ENCODE measurements around the gene ZRANB1. TPM values are rescaled to one million over a fixed set of nuclear protein-coding genes. Genes with fewer than 3 reads are reported as not detected.
"Not testable (repeated sequence)": the region's sequence is repeated elsewhere in the genome, so short reads cannot be mapped to it uniquely, and the experiment has no call there.

Gene ZRANB1
- total RNA-seq, 1 donor from 2014 or later = 24.5 TPM

DNA sequence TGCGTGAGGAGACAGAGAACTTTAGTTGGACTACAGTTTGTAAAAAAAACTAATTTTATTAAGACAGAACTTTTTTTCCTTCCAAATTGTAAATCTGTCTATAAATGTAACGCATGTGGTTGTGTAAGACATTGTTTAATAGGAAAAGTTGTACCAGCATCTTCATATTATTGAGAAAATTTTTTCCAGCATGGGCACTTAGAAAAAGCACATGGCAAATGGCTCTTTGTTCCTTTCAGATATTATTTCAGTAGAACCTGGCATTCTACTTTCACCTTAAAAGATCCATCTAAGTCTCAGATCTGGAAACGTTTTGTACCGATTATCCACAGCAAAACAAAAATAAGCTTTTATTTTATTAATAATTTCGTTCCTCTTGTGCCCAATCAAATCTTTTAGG is 43.2 kb downstream of the ZRANB1 start:
- TF ChIP-seq, protein P1, sequence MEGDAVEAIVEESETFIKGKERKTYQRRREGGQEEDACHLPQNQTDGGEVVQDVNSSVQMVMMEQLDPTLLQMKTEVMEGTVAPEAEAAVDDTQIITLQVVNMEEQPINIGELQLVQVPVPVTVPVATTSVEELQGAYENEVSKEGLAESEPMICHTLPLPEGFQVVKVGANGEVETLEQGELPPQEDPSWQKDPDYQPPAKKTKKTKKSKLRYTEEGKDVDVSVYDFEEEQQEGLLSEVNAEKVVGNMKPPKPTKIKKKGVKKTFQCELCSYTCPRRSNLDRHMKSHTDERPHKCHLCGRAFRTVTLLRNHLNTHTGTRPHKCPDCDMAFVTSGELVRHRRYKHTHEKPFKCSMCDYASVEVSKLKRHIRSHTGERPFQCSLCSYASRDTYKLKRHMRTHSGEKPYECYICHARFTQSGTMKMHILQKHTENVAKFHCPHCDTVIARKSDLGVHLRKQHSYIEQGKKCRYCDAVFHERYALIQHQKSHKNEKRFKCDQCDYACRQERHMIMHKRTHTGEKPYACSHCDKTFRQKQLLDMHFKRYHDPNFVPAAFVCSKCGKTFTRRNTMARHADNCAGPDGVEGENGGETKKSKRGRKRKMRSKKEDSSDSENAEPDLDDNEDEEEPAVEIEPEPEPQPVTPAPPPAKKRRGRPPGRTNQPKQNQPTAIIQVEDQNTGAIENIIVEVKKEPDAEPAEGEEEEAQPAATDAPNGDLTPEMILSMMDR (conservative IDR thresholded peaks at IDR 0.05) = no peak
- H3K36me3 Mint-ChIP-seq = peaks cover 43% of the 10 kb centered on the region
- H3K27ac Mint-ChIP-seq = no peak overlapping the region
- no peak overlapping the region for H3K4me3 Mint-ChIP-seq
- peaks cover 10% of the 10 kb centered on the region for H3K4me1 Mint-ChIP-seq (ENCODE audit: unreplicated experiment)
- no peaks in the 10 kb centered on the region for H3K9me3 Mint-ChIP-seq
- no peaks in the 10 kb centered on the region for H3K27me3 Mint-ChIP-seq
- DNase-seq (ENCODE audit: extremely low spot score, unreplicated experiment) = no peak

DNA sequence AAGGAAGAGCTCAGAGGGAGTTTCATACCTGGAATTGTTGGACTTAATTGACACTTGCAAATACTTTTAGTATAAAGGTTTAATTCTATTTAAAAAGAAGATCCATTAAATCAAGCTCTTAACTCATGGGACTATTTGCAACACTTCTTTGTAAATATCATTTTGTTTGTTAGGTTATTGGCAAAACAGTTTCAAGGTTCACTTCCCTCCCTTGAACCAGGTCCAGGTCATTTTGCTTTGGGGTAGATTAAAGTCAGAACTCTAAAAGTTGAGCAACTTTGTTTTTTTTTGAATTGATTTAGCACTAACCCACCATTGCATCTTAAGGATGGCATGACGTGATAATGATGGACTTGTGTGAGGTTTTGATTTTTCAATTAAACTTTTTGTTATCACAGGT is 45.9 kb downstream of the ZRANB1 start:
- TF ChIP-seq, protein P1 (conservative IDR thresholded peaks at IDR 0.05) = no peak
- Mint-ChIP-seq H3K4me3 (no peak overlapping the region), H3K27me3 (no peaks in the 10 kb centered on the region), H3K4me1 (ENCODE audit: unreplicated experiment) (peaks cover 10% of the 10 kb centered on the region), H3K36me3 (peaks cover 50% of the 10 kb centered on the region), H3K9me3 (no peaks in the 10 kb centered on the region), H3K27ac (no peak overlapping the region)
- no peak for DNase-seq (ENCODE audit: extremely low spot score, unreplicated experiment)

DNA sequence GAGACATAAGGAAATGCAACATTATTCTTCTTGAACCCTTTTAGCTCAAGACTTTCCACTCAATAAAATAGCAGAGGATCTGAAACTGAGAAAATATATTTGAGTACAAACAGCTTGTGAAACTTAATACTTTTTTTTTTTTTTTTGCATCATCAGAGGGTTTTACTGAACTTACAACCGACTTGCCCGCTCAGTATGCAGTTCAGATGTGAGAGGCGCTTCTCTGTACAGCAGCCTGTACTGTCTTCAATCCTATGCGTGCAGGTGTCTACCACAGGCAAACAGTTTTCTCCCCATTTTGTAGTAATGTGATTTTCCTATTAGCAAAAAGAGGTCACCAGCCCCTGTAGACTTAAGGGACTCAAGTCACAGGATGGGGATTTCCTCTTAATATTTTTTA is 46.8 kb downstream of the ZRANB1 start:
- H3K36me3 Mint-ChIP-seq = peaks cover 48% of the 10 kb centered on the region
- H3K4me3 Mint-ChIP-seq = not testable (repeated sequence)

DNA sequence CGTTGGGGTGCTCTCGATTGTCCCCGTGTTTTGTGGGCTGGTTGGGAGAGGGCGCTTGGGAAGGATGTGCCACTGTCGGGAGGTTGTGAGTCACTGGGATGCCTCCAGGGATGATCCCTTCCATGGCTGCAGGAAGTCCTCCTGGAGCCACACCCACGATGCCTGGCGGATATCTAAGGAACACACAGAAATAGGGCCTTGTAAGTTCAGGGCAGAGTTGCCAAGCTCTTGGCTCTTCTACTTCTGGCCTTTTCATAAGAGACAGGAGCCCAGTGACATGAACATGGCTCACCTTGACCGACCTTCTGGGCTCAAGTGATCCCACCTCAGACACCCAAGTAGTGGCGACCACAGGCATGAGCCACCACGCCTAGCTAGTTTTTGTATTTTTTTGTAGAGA is 47.6 kb downstream of the ZRANB1 start:
- Mint-ChIP-seq H3K36me3 (peaks cover 52% of the 10 kb centered on the region), H3K9me3 (no peaks in the 10 kb centered on the region), H3K27me3 (no peaks in the 10 kb centered on the region), H3K4me1 (ENCODE audit: unreplicated experiment) (no peaks in the 10 kb centered on the region), H3K27ac (peak overlapping the region; percentile 41), H3K4me3 (no peak overlapping the region)
- TF ChIP-seq, protein P1 (conservative IDR thresholded peaks at IDR 0.05) = no peak
- DNase-seq (ENCODE audit: extremely low spot score, unreplicated experiment) = peak; percentile 40

More for the DNA sequence above, 46.8 kb downstream of the ZRANB1 start:
- H3K4me1 Mint-ChIP-seq (ENCODE audit: unreplicated experiment); H3K9me3 Mint-ChIP-seq; H3K27me3 Mint-ChIP-seq; H3K27ac Mint-ChIP-seq; DNase-seq (ENCODE audit: extremely low spot score, unreplicated experiment): not testable (repeated sequence)

DNA sequence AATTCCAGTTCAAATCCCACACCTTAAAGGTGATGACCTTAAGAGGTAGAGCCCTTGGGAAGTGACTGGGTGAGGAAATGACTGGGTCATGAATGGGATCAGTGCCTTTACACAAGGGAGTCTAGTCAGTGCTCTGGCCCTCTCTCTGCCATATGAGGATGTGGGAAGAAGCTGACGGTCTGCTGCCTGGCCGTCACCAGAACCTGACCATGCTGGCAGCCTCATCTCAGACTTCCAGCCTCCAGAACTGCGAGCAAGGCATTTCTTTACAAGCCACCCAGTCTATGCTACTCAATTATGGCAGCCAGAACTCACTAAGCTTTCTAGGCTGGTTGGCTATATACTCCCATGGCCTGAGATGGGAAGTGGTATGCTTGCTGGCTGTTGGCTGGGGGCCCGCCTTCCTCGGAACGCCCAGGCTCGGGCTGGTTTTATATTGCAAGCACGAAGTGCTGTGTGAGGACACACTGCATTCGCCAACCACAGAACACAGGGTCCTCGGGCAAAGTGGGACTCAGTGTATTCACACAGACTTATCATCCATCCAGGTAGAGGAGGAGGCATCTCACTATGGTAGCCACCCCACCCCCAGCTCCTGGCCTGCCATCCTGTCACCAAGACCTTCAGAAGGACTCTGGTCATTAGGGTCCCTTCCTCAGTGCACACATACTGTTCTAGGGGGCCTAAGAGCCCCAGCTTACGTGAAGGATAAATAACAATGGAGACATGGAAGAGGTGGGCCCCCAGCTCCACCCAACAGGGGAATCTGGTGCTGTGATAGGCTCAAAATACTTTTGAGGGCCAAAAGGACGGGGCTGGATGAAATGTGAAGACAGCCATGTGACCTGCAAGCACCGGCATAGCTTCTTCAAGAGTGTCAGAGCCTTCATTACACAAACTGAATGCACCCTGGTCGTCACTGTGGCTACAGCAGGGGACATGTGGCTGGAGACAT is 49.0 kb downstream of the ZRANB1 start:
- H3K27me3 Mint-ChIP-seq = no peaks in the 10 kb centered on the region
- H3K4me1 Mint-ChIP-seq (ENCODE audit: unreplicated experiment) = no peaks in the 10 kb centered on the region
- TF ChIP-seq, protein P1 (conservative IDR thresholded peaks at IDR 0.05) = no peak
- H3K4me3 Mint-ChIP-seq = no peak overlapping the region
- DNase-seq (ENCODE audit: extremely low spot score, unreplicated experiment) = peak; percentile 50
- H3K9me3 Mint-ChIP-seq = no peaks in the 10 kb centered on the region
- peaks cover 49% of the 10 kb centered on the region for H3K36me3 Mint-ChIP-seq
- peak overlapping the region; percentile 55 for H3K27ac Mint-ChIP-seq

DNA sequence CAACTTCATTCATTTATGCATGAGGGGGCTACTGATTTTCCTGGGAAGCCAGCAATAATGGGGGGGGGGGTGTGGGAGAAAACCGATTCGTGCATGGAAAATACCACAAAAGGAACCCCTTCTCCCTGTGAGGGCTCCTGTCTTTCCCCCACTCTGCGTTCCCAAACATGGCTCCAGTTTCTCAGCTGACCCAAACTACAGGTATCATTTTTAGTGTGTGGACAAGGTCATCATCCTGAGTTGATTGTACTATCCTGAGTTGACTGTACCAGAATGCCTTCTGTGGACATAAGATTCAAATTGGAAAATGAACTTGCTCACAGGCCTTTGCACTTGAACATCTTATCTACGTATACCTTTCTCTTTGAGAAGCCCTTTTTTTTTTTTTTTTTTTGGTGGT is 49.9 kb downstream of the ZRANB1 start:
- no peaks in the 10 kb centered on the region for H3K27me3 Mint-ChIP-seq
- peaks cover 49% of the 10 kb centered on the region for H3K36me3 Mint-ChIP-seq
- TF ChIP-seq, protein P1 (conservative IDR thresholded peaks at IDR 0.05) = no peak
- no peak overlapping the region for H3K4me3 Mint-ChIP-seq
- H3K4me1 Mint-ChIP-seq (ENCODE audit: unreplicated experiment) = no peaks in the 10 kb centered on the region
- no peak for DNase-seq (ENCODE audit: extremely low spot score, unreplicated experiment)
- H3K27ac Mint-ChIP-seq = no peak overlapping the region
- H3K9me3 Mint-ChIP-seq = no peaks in the 10 kb centered on the region
